GM19467 (cell line): ENCODE measurements around the gene RNFT2.
"Not testable (repeated sequence)": the region's sequence is repeated elsewhere in the genome, so short reads cannot be mapped to it uniquely, and the experiment has no call there.

Experiments used
- ATAC-seq: cut with Tn5 transposase; IDR thresholded peaks from one replicate; pipeline ENCODE4 v1.9.1; 2021; ENCODE audit warnings: mild to moderate bottlenecking, moderate library complexity; ENCODE audit not compliant: unreplicated experiment

The RNFT2 gene

DNA sequence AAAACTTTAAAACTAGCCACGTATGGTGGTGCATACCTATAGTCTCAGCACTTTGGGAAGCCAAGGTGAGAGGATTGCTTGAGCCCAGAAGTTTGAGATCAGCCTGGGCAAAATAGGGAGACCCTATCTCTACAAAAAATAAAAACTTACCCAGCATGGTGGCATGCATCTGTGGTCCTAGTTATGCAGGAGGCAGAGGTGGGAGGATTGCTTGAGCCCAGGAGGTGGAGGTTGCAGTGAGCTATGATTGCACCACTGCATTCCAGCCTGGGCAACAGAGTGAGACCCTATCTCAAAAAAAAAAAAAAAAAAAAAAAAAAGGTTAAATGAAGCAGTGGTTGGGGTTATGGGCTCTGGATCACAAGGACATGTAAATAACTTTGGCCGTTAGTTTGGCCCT is 4.7 kb downstream of the RNFT2 start:
- ATAC-seq: not testable (repeated sequence)

DNA sequence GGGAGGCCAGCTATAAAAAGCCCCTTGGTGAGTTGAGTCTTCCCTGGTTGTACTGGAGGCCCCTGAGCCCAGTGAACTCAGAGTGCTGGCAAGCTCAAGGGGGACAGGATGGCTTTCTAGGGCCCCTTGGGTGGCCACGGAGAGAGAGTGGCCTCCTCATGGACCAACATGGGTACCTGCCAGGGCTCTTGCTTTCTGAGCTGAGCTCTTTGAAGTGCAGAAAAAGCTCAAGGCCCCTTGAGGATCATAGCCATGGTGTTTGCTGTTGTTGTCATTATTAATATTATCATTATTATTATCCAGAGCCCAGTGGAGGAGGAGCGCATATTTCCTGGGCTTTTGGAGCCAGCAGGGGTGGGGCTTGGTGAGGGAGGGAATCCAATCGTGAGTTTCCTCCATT is 6.7 kb downstream of the RNFT2 start:
- ATAC-seq: no peak

DNA sequence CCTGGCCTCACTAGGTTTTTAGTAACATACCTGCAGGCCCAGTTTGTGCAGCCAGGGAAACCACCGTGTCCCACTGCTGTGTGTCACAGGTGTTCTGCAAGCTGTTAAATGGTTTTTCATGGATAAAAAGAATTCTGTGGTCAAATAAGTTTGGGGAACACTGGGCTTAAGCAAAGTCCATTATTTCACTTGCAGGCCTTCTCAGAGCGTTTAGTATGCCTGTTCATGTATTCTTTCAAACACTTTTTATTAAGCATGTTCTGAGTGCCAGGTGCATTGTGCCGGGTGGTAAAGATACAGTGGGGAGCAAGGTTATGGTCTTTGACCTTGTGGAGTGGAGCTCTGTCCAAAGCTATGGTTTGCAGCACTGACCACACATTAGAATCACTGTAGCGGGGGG is 7.4 kb downstream of the RNFT2 start:
- ATAC-seq: no peak

GRCh38 chr12:116749884-116750283 is 11.8 kb downstream of the RNFT2 start:
- ATAC-seq: no peak

- no peak for ATAC-seq
Measured at GRCh38 chr12:116750298-116750697, 12.2 kb downstream of the RNFT2 start.

GRCh38 chr12:116754097-116754496 is 16.0 kb downstream of the RNFT2 start:
- not testable (repeated sequence) for ATAC-seq

GRCh38 chr12:116754783-116755182 is 16.7 kb downstream of the RNFT2 start:
- ATAC-seq: not testable (repeated sequence)

DNA sequence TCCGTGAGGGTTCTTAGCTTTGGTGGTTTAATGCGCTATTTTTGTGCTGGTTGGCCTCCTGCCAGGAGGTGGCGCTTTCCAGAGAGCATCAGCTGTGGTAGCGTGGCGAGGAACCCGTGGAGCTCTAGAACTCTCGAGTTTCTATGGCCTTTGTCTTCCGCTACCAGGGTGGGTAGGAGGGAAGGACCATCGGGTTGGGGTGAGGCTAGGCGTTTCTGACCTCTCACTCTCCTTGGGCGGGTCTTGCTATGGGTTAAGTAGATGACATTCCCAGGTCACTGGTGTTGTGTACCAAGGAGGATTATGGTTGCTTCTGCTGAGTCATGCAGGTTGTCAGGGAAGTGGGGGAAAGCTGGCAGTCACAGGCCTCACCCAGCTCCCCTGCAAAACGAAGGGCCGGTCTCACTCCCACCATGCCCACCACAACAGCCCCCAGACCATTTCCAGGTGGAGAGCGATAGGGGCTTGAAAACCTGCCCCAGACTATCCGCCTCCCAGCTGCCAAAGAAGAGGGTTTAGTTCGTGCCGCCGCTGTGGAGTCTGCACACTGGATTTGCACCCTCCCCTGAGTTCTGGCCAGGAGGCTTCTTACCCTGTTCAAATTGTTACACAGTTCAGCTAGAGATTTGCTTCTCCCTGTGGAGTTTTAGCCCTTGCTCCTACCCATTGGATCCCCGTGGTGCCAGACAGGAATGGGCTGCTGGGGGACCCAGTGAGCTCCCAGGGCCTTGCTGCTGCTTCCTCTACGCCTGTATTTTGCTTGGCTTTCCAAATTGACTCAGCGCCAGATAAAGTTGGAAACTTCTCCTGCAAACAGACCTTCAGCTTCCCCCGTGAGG is 21.9 kb downstream of the RNFT2 start:
- no peak for ATAC-seq

DNA sequence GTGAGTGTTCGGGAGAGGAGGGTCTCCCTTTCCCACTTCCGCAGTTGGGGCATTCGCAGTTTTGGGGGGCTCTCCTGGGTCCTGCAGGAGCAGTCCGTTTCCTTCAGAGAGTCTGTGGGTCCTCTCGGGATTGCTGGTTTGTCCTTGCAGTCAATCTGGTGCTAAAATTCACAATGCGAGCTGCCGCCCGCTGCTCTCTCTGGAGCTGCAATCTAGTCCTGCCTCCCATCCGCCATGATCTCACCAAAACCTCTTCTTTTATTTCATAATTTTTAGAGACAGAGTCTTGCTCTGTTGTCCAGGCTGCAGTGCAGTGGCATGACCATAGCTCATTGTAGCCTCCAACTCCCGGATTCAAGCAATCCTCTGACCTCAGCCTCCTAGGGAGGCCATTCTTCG is 22.5 kb downstream of the RNFT2 start:
- ATAC-seq: no peak

GRCh38 chr12:116761499-116761898 is 23.4 kb downstream of the RNFT2 start:
- ATAC-seq: no peak

DNA sequence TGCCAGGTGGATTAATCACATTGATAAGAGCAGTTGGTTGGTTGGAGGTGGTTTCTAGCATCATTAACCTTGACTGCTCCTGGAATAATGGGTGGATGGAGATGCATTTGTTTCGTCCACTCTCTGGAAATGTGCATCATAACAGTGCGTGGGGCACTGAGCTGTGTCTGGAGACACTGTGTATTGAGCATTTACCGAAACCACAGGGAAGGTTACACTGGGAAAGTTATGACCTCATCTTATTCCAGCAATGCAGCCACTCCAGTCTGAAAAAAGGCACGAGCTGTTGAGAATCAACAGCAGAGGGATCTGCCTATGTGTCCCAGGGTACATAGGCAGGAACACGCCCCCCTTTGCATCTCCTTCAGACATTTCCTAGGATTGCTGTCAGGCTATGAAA is 27.2 kb downstream of the RNFT2 start:
- ATAC-seq: no peak

DNA sequence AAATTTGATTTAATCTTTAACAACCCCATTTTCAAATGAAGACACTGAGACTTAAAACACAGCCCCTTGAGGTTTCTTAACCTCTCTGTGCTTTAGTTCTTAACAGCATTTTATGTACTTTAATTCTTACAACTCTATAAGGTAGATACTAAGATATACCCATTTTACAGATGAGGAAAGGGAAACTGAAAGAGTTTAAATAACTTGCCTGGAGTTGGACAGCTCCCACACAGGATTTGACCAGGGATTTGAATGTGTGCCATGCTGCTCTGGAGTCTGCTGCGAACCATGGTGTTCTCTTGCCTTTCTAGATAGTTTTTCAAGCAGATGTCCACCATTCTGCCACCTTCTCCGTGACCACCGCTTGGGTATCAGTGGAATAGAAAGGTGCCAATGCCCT is 28.2 kb downstream of the RNFT2 start:
- no peak for ATAC-seq

DNA sequence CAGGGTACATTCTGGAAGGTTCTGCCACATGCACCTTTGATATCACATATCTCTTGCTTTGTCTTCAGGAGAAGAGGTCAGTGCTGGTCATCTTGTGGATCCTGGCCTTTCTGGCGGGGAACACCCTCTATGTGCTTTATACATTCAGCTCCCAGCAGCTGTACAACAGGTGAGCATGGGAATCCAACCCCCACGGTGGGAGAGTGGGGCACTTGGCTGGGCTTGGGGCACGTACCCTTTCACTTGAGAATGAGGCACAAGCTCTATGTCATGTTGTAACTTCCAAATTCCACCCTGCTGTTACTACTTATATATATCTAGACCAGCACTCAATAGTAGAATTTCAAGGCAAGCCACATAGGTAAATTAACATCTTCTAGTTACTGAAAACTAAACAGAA is 28.6 kb downstream of the RNFT2 start:
- no peak for ATAC-seq

GRCh38 chr12:116771651-116772050 is 33.5 kb downstream of the RNFT2 start:
- ATAC-seq: no peak

GRCh38 chr12:116773276-116773731 is 35.2 kb downstream of the RNFT2 start:
- no peak for ATAC-seq

- ATAC-seq: no peak
Measured at GRCh38 chr12:116774020-116774419, 35.9 kb downstream of the RNFT2 start.

DNA sequence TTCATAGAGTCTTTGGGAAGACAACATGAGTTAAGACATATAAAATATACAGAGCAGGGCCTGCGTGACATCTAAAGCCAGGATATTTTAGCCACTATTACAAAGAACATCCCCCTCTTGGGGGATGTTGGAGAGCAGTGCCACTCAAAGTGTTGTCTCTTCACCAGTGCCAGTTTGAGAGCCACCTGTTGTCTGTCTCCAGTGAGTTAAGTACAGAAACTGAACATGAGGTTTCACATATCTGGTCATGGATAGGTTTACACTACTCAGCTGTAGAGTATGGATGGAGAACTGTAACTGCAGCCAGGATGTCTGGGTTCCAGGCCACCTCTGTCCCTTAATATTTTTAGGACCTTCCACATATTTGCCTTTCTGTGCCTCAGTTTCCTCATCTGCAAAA is 39.1 kb downstream of the RNFT2 start:
- no peak for ATAC-seq

DNA sequence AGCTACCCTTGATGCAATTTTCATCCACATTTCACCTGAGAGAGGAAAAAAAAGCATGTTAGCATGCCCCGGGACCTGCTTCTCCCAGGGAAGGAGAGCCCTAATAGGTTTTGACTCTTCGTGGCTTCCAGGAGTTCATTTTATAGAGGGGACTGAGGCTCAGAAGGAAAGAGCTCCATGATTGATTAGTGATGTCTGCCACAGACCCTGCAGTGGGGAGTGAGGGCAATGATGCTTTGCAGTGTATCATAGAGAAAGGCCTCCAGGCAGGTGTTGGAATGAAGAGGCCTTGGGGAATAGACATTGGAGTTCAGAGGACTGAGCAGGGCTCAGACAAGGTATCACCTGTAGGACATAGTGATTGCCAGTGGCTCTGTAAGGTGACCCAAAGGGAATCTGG is 41.5 kb downstream of the RNFT2 start:
- no peak for ATAC-seq

- ATAC-seq: no peak
Measured at GRCh38 chr12:116780942-116781341, 42.8 kb downstream of the RNFT2 start.

- no peak for ATAC-seq
Measured at GRCh38 chr12:116783525-116784237, 45.6 kb downstream of the RNFT2 start.

GRCh38 chr12:116784238-116784612 is 46.1 kb downstream of the RNFT2 start:
- ATAC-seq: no peak

DNA sequence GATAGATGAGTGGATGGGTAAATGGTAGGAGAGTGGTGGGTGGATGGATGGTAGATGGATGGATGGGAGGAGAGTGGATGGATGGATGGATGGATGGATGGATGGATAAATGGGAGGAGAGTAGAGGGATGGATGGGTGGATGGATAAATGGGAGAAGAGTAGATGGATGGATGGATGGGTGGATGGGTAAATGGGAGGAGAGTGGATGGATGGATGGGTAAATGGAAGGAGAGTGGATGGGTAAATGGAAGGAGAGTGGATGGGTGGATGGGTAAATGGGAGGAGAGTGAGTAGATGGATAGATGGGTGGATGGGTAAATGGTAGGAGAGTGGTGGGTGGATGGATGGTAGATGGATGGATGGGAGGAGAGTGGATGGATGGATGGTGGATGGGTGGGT is 51.4 kb downstream of the RNFT2 start:
- not testable (repeated sequence) for ATAC-seq
